Testis (tissue), 3 donors: ENCODE data around the gene NCKAP5. TPM values are rescaled to one million over a fixed set of nuclear protein-coding genes. Genes with fewer than 3 reads are reported as not detected.
"Not testable (repeated sequence)": the region's sequence is repeated elsewhere in the genome, so short reads cannot be mapped to it uniquely, and the experiment has no call there.

ENCODE experiments used
- DNase-seq: peaks from one replicate; pipeline ENCODE4 v3.0.0-alpha.2; 2019
- H3K27ac ChIP-seq, 2 donors: fragments of 200-600 bp; sonication (generic); one replicate each; pipeline ENCODE4 v1.5.1; 2019
- H3K27me3 ChIP-seq: fragments of 200-600 bp; sonication (generic); one replicate; pipeline ENCODE4 v1.5.1; 2019
- H3K36me3 ChIP-seq: fragments of 200-600 bp; sonication (generic); one replicate; pipeline ENCODE4 v1.5.1; 2017; ENCODE audit warnings: low read depth; ENCODE audit errors: missing control alignments
- H3K4me1 ChIP-seq: fragments of 200-600 bp; sonication (generic); one replicate; pipeline ENCODE4 v1.5.1; 2019
- H3K4me3 ChIP-seq, 2 donors: fragments of 200-600 bp; sonication (generic); one replicate each; pipeline ENCODE4 v1.5.1; 2017 to 2019
- H3K9me3 ChIP-seq: fragments of 200-600 bp; sonication (generic); one replicate; pipeline ENCODE4 v1.5.1; 2017
- CTCF ChIP-seq, 3 experiments: fragments of 450-650 bp in 2 of 3; fragments of 200-600 bp in 1 of 3; sonication (generic) in 1 of 3; IDR thresholded peaks; one replicate each; pipeline ENCODE4 v1.5.1; 2016 to 2019; ENCODE audit warnings: antibody characterized with exemption in 3 of 3, mild to moderate bottlenecking in 2 of 3, moderate library complexity in 1 of 3
- POLR2A ChIP-seq: fragments of 450-650 bp; IDR thresholded peaks from one replicate; pipeline ENCODE4 v1.6.1; 2017; ENCODE audit warnings: antibody characterized with exemption, mild to moderate bottlenecking, moderate library complexity
- WGBS, 2 donors: methylation state at CpG; one replicate each; pipeline ENCODE4 v1.1.5; 2018; 5-methylcytosine and 5-hydroxymethylcytosine counted together
- intact Hi-C: fragments of 100-400 bp; cut with DNase I; formaldehyde crosslinking; loops from one replicate; pipeline ENCODE4 v1.15.1; 2023; ENCODE audit warnings: low total_unique reads
- polyA plus RNA-seq: library from polyadenylated mRNA; stranded (reverse); fragments of 350-450 nt; fragmentation: Illumina TruSeq; extraction: RNeasy Lipid Tissue Mini Kit (QIAGEN cat#74804); gene quantifications from one replicate; pipeline ENCODE4 v1.2.3, GENCODE V29; 2014; ENCODE audit warnings: low read depth, low replicate concordance; ENCODE audit not compliant: insufficient read depth
- total RNA-seq, 2 donors: library from RNA; depleted of rRNA; stranded (reverse); fragments of >200 nt; gene quantifications; one replicate each; pipeline ENCODE4 v1.2.3, GENCODE V29; 2016

NCKAP5 gene
- total and polyA plus RNA-seq, 3 donors from 2014 or later = 3.0 to 7.6 (median 6.3) TPM

GRCh38 chr2:133525090-133525489, 43.2 kb downstream of the NCKAP5 start:
- H3K9me3 ChIP-seq = no peaks in the 10 kb centered on the region
- no peak for TF ChIP-seq CTCF (IDR thresholded peaks at IDR 0.05)
- no peak for TF ChIP-seq POLR2A
- H3K36me3 ChIP-seq = no peaks in the 10 kb centered on the region
- intact Hi-C loops = no loop called here
- no peaks in the 10 kb centered on the region for H3K27me3 ChIP-seq
- no peaks in the 10 kb centered on the region for H3K4me1 ChIP-seq
- no peak for DNase-seq
- 70 to 74% methylated on average over 2 of the region's 2 CpGs for WGBS, 2 donors
- H3K27ac ChIP-seq = no peak overlapping the region
- no peak overlapping the region for H3K4me3 ChIP-seq

DNA sequence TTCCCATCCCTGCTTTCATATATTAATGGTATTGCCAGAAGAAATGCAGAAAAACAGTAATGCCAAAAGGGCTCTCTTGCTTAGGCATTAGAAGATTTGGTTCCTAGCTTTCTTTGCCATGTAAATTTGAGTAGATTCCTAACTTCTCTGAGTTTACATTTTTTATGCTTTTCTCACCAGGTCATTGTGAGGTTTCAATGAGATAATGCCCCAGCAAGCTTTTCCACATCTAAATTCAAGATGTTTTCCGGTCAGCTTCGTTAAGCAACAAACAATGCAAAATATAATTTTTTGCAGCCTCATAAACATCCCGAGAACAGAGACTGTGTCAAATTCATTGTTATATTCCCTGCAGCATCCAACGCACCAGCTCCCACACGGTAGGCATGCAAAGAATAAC, 44.9 kb downstream of the NCKAP5 start:
- WGBS, 2 donors = 61 to 73% methylated on average over 5 of the region's 5 CpGs
- no peaks in the 10 kb centered on the region for H3K36me3 ChIP-seq
- DNase-seq = no peak
- TF ChIP-seq POLR2A = no peak
- no peaks in the 10 kb centered on the region for H3K4me1 ChIP-seq
- no peak overlapping the region for H3K27ac ChIP-seq
- no peak overlapping the region for H3K4me3 ChIP-seq
- H3K27me3 ChIP-seq = no peaks in the 10 kb centered on the region
- H3K9me3 ChIP-seq = no peaks in the 10 kb centered on the region
- intact Hi-C loops = no loop called here

DNA sequence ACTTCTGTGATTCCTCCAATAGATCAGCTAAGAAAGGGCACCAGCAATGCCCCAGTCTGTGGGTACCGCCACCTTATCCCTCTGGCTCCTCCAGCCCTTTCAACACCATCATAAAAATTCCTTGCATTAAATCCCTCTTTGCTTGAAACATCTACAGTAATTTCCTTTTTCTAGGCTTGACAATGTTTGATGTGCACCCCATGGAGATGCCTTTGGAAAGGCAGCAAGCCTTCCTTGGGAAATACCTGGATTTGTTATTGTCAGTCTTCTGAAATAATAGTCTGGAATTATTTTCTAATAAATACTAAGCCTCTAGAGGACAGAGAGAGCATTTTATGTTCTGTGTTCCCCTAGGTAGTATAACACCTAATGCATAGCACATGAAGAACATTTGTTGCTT, 46.1 kb downstream of the NCKAP5 start:
- H3K27me3 ChIP-seq = no peaks in the 10 kb centered on the region
- no peaks in the 10 kb centered on the region for H3K36me3 ChIP-seq
- intact Hi-C loops = no loop called here
- TF ChIP-seq CTCF (IDR thresholded peaks at IDR 0.05) = no peak
- no peak for TF ChIP-seq POLR2A
- DNase-seq = no peak
- H3K4me3 ChIP-seq = no peak overlapping the region
- 100% methylated on average over 1 of the region's 1 CpG for WGBS, 2 donors
- H3K27ac ChIP-seq = no peak overlapping the region
- no peaks in the 10 kb centered on the region for H3K4me1 ChIP-seq
- H3K9me3 ChIP-seq = no peaks in the 10 kb centered on the region

- intact Hi-C loops = no loop called here
- Histone ChIP-seq H3K4me1 (no peaks in the 10 kb centered on the region), H3K27me3 (no peaks in the 10 kb centered on the region), H3K4me3 (no peak overlapping the region), H3K9me3 (no peaks in the 10 kb centered on the region), H3K27ac (no peak overlapping the region), H3K36me3 (no peaks in the 10 kb centered on the region)
- DNase-seq = no peak
- 58 to 88% methylated on average over 3 of the region's 3 CpGs for WGBS, 2 donors
- TF ChIP-seq POLR2A (no peak), CTCF (IDR thresholded peaks at IDR 0.05) (no peak)
Measured at GRCh38 chr2:133521146-133521745, 47.0 kb downstream of the NCKAP5 start.

GRCh38 chr2:133519677-133520076, 48.6 kb downstream of the NCKAP5 start:
- 85 to 89% methylated on average over 7 of the region's 7 CpGs for WGBS, 2 donors
- H3K36me3 ChIP-seq = not testable (repeated sequence)

DNA sequence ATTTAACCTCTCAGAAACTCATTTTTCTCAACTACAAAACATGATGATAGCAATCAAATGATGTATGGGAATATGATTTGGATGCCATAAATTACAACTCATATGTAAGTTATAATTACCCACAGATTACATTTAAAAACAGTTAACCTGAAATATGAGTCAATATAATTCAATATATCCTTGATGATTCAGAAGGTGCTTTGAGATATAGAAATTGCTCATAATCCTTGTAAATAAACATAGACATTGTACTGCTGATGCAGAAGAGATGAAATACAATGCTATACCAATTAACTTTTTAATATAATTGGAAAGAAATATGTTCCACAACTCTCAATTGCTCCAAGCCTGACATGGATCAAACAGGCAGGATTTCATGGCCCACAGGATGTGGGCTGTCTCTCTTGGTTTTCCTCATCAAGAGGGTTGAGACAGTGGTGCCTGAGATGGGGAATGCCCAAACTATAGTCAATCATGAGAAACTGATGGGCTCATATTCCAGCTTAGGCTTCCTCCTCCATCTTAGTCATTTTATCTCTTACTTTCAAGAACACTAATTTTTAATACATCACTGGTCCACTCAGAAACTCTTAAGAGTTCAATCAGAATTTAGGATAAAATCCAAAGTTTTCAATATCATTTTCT, 49.4 kb downstream of the NCKAP5 start:
- no peak overlapping the region for H3K27ac ChIP-seq
- no peaks in the 10 kb centered on the region for H3K27me3 ChIP-seq
- H3K4me1 ChIP-seq = no peaks in the 10 kb centered on the region
- intact Hi-C loops = no loop called here
- DNase-seq = no peak
- no peaks in the 10 kb centered on the region for H3K9me3 ChIP-seq
- TF ChIP-seq POLR2A (no peak), CTCF (IDR thresholded peaks at IDR 0.05) (no peak)
- H3K4me3 ChIP-seq = no peak overlapping the region
- no peaks in the 10 kb centered on the region for H3K36me3 ChIP-seq

More at GRCh38 chr2:133519677-133520076, 48.6 kb downstream of the NCKAP5 start:
- H3K27me3 ChIP-seq, H3K9me3 ChIP-seq, H3K4me1 ChIP-seq, DNase-seq, H3K4me3 ChIP-seq, intact Hi-C loops, H3K27ac ChIP-seq: not testable (repeated sequence)
